ENCODE data around the gene PTGFRN.

PTGFRN gene

DNA sequence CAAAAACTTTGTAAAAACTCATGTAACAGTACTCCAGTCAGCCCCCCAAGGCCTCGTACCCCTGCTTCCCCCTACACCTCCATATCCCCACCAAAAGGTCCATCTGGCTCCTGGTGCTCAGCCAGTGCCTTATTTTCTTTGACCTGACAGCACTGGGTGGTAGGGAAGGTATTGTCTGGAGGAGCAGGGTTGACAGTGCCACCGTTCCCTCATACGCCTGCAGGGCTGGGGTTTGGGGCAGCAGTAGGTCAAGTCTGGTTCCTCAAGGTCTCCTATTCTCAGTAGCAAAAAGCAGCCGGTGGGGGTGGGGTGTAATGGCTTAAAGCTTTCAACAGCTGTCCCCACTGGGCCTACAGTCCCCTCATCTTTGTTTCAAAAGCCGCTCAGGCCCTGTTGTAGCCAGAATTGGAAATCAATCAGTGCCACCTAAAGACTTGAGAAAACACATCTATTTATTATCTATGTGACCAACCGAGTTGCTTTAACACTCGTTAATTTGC is 125.1 kb downstream of the PTGFRN start:
- no peak for DNase-seq (ENCODE audit: low read depth)

DNA sequence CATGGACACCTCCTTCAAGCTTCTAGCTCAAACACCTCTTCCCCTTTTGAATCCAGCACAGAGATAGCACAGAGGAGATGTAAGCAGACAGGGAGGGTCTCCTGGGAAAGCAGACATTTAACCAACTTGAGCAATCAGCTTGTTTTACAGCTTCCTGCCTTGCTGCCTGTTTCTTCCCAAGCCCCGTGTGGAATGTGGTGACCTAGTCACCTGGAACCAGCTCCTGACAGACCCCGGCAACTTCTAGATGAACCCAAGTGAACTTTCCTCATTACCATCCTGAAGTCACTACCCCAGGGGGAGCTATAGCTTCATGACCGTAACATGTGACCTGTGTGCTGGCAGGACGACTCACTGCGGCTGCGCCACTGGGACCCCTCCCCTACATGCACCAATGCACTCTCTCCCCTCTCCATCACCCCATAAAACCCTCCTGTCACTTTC is 126.3 kb downstream of the PTGFRN start:
- no peak for DNase-seq (ENCODE audit: low read depth)

DNA sequence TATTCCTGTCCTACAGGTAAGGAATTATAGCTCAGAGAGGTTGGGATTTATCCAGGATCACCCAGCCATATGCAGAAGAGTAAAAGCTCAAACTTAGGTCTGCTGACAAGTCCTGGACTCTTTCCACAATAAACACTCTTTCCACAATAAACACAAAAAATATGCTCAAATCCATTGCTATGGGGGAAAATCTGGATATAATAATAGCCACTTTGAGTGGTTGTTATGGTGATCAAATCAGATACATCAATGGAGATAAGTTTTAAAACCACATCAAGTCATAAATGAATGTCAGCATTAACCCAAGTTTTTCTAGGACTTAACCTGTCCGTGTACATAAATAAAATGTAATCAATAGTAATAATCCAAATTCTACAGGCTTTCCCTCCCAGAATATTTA is 128.1 kb downstream of the PTGFRN start:
- no peak for DNase-seq (ENCODE audit: low read depth)

DNA sequence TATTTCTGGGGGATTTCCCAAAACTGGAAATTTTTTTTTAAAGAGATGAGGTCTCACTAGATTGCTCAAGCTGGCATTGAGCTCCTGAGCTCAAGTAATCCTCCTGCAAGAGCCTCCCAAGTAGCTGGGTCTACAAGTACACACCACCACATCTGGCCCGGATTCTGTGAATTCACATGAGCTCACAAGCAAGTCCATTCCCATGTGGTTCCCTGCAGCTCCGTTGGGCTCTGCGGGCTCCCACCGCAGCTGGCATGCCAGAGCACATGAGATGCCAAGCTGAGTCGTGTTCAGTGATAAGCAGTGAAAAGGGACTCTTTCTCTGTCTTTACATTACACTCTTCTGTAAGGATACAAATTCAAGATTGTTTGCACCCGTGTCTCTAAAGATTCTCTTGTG is 128.5 kb downstream of the PTGFRN start:
- DNase-seq (ENCODE audit: low read depth): no peak
